Gastrocnemius medialis (tissue), 4 donors: ENCODE measurements around the gene MPP2. TPM values are rescaled to one million over a fixed set of nuclear protein-coding genes. Genes with fewer than 3 reads are reported as not detected.

Experiments used
- ATAC-seq, 2 donors: fragments of 150-250 bp; one replicate each; pipeline ENCODE4 v1.9.1; 2016
- DNase-seq, 2 donors: peaks; one replicate each; pipeline ENCODE4 v3.0.0-alpha.2; 2019
- H3K27ac ChIP-seq, 4 donors: fragments of 200-600 bp; sonication (generic); 1 replicate in 1 of 4; 2 replicates in 3 of 4; pipeline ENCODE4 v1.5.1; 2016 to 2018; ENCODE audit warnings: mild to moderate bottlenecking in 2 of 4, moderate library complexity in 1 of 4
- H3K27me3 ChIP-seq, 3 donors: fragments of 200-600 bp; sonication (generic) in 2 of 3; 1 replicate in 1 of 3; 2 replicates in 2 of 3; pipeline versions ENCODE4 v1.5.1 to v1.6.0; 2016 to 2019; ENCODE audit warnings: mild to moderate bottlenecking in 1 of 3, moderate library complexity in 1 of 3
- H3K36me3 ChIP-seq, 2 donors: fragments of 200-600 bp; sonication (generic) in 1 of 2; one replicate each; pipeline ENCODE4 v1.5.1; 2017 to 2018
- H3K4me1 ChIP-seq, 2 donors: fragments of 200-600 bp; sonication (generic) in 1 of 2; one replicate each; pipeline ENCODE4 v1.5.1; 2016 to 2017; ENCODE audit warnings: mild to moderate bottlenecking in 2 of 2
- H3K4me3 ChIP-seq, 4 donors: fragments of 200-600 bp; sonication (generic) in 3 of 4; 1 replicate in 1 of 4; 2 replicates in 3 of 4; pipeline ENCODE4 v1.5.1; 2016 to 2019; ENCODE audit warnings: mild to moderate bottlenecking in 2 of 4
- H3K9me3 ChIP-seq, 3 donors: fragments of 200-600 bp; sonication (generic) in 2 of 3; 1 replicate in 1 of 3; 2 replicates in 2 of 3; pipeline ENCODE4 v1.5.1; 2016 to 2019
- POLR2A ChIP-seq, 2 donors: fragments of 450-650 bp; IDR thresholded peaks; one replicate each; pipeline ENCODE4 v1.6.1; 2017; ENCODE audit warnings: antibody characterized with exemption in 2 of 2, mild to moderate bottlenecking in 2 of 2, moderate library complexity in 2 of 2
- in situ Hi-C, 4 donors: fragments of 200-750 bp; cut with MboI; loops; one replicate each; pipeline versions ENCODE4 v1.15.0 to v1.8.0; 2017; ENCODE audit warnings: low sequenced_read_pairs in 4 of 4
- intact Hi-C: fragments of 100-400 bp; cut with DNase I; formaldehyde crosslinking; loops from one replicate; pipeline ENCODE4 v1.15.1; 2023; ENCODE audit warnings: low total_unique reads
- total RNA-seq, 4 donors: library from RNA; depleted of rRNA; stranded (reverse); fragments of >200 nt; gene quantifications; one replicate each; pipeline versions ENCODE4 v1.1.0 to v1.2.3, GENCODE V29; 2016
- TF ChIP-seq, protein P1 (sequence below), 5 experiments: fragments of 450-650 bp in 3 of 5; fragments of 200-600 bp in 2 of 5; sonication (generic) in 2 of 5; IDR thresholded peaks in 4 of 5; conservative IDR thresholded peaks in 1 of 5; 1 replicate in 4 of 5; 2 replicates in 1 of 5; pipeline ENCODE4 v1.5.1; 2016 to 2019; ENCODE audit warnings: antibody characterized with exemption in 5 of 5, mild to moderate bottlenecking in 3 of 5, moderate library complexity in 3 of 5

Gene MPP2
- total RNA-seq, 4 donors from 2014 or later, result 0.39 to 3.2 (median 2.0) TPM; not detected in 1

DNA sequence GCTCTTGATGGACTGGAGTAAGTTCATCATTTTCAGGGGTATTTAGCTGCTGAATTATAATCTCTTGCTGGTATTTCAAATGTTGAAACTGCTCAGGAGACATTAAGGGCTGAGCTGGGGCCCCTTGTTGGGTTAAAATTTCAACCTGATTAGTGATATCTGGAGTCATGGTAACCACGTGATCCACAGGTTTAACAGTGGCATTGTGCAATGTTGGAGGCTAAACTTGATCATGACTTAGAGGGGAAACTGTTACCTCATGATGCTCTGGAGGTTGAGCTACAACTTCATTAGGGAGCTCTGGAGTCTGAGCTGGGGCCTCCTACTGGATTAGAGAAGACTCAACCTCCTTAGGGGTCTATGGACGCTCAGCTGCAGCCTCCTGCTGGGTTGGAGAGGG lies 17.2 kb upstream of the MPP2 start:
- intact Hi-C loops (no loop called here), in situ Hi-C loops (loop anchor here in 1 of 4 donors (25.0 kb wide), 1 partner anchor 238 kb away; the partner anchor contains the start of gene ASB16)
- no peak for DNase-seq
- H3K36me3 ChIP-seq, result no peaks in the 10 kb centered on the region
- H3K27ac ChIP-seq, result no peak overlapping the region
- H3K4me3 ChIP-seq, result no peak overlapping the region
- TF ChIP-seq, protein P1, sequence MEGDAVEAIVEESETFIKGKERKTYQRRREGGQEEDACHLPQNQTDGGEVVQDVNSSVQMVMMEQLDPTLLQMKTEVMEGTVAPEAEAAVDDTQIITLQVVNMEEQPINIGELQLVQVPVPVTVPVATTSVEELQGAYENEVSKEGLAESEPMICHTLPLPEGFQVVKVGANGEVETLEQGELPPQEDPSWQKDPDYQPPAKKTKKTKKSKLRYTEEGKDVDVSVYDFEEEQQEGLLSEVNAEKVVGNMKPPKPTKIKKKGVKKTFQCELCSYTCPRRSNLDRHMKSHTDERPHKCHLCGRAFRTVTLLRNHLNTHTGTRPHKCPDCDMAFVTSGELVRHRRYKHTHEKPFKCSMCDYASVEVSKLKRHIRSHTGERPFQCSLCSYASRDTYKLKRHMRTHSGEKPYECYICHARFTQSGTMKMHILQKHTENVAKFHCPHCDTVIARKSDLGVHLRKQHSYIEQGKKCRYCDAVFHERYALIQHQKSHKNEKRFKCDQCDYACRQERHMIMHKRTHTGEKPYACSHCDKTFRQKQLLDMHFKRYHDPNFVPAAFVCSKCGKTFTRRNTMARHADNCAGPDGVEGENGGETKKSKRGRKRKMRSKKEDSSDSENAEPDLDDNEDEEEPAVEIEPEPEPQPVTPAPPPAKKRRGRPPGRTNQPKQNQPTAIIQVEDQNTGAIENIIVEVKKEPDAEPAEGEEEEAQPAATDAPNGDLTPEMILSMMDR (IDR thresholded peaks at IDR 0.05 in 4 of 5, conservative IDR thresholded peaks at IDR 0.05 in 1 of 5), result no peak
- no peak for TF ChIP-seq POLR2A (IDR thresholded peaks at IDR 0.05)
- ATAC-seq, result no peak
- H3K9me3 ChIP-seq, result no peaks in the 10 kb centered on the region
- peaks cover 3 to 8% of the 10 kb centered on the region in 2 donors for H3K4me1 ChIP-seq
- H3K27me3 ChIP-seq, result peaks cover 0 to 19% (median 4%) of the 10 kb centered on the region in 3 donors

DNA sequence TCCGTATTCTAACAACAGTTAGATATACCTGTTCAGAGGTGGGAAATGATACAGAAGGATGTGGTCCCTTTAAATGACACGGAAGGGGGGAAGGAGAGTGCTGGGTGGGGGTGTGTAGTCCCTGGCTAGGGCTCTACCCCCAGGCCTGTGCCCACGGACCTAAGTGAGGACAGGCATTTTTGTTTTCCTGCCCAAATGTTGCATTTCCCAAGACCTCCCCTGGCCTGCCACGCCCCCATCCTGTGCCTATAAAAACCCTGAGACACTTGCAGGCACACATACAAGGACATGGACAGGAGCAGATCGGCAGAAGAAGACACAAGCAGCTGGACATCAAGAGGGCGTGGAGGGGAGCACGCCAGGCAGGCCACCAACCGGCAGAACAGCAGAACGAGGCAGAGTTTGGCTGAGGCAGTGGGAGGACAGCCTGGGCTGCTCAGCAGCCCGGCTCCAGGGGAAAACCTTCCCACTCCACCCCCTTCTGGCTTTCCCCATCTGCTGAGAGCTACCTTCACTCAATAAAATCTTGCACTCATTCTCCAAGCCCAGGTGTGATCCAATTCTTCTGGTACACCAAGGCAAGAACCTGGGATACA lies 13.3 kb upstream of the MPP2 start:
- peaks cover 9 to 19% (median 11%) of the 10 kb centered on the region in 3 donors for H3K27me3 ChIP-seq
- no peak overlapping the region for H3K27ac ChIP-seq
- intact Hi-C loops (no loop called here), in situ Hi-C loops (loop anchor here in 1 of 4 donors (25.0 kb wide), 1 partner anchor 242 kb away; the partner anchor contains the start of gene ASB16)
- TF ChIP-seq POLR2A (IDR thresholded peaks at IDR 0.05), result no peak
- TF ChIP-seq, protein P1 (IDR thresholded peaks at IDR 0.05 in 4 of 5, conservative IDR thresholded peaks at IDR 0.05 in 1 of 5), result no peak
- DNase-seq (no peak), ATAC-seq (no peak)
- H3K4me1 ChIP-seq, result no peaks in the 10 kb centered on the region
- no peak overlapping the region for H3K4me3 ChIP-seq
- no peaks in the 10 kb centered on the region for H3K9me3 ChIP-seq
- H3K36me3 ChIP-seq, result no peaks in the 10 kb centered on the region

DNA sequence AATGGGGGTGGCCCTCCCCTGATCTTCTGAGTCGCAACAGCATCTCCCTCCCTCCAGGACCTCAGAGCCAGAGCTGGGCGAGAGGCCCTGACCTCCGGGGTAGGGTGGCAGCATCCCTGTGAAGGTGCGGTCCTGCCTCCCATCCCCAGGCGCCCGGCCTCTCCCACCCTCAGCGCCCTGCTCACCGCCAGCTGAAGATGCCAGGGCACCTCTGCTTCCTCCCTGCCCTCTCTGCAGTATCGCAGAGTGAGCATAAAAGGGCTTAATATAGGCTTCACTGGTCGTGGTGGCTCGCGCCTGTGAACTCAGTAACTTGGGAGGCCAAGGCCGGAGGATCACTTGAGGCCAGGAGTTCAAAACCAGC lies 10.7 kb upstream of the MPP2 start:
- Histone ChIP-seq H3K9me3 (no peaks in the 10 kb centered on the region), H3K27me3 (peaks cover 9 to 17% (median 11%) of the 10 kb centered on the region in 3 donors), H3K27ac (no peak overlapping the region), H3K4me1 (no peaks in the 10 kb centered on the region), H3K36me3 (no peaks in the 10 kb centered on the region), H3K4me3 (peak overlapping the region in 2 of 4 donors; percentile 39 to 54)
- intact Hi-C loops (no loop called here), in situ Hi-C loops (loop anchor here in 1 of 4 donors (25.0 kb wide), 1 partner anchor 244 kb away; the partner anchor contains the start of gene ASB16)
- DNase-seq (no peak), ATAC-seq (no peak)
- TF ChIP-seq, protein P1 (IDR thresholded peaks at IDR 0.05 in 4 of 5, conservative IDR thresholded peaks at IDR 0.05 in 1 of 5), result peak in 1 of 5 experiments; percentile 3
- TF ChIP-seq POLR2A (IDR thresholded peaks at IDR 0.05), result no peak

DNA sequence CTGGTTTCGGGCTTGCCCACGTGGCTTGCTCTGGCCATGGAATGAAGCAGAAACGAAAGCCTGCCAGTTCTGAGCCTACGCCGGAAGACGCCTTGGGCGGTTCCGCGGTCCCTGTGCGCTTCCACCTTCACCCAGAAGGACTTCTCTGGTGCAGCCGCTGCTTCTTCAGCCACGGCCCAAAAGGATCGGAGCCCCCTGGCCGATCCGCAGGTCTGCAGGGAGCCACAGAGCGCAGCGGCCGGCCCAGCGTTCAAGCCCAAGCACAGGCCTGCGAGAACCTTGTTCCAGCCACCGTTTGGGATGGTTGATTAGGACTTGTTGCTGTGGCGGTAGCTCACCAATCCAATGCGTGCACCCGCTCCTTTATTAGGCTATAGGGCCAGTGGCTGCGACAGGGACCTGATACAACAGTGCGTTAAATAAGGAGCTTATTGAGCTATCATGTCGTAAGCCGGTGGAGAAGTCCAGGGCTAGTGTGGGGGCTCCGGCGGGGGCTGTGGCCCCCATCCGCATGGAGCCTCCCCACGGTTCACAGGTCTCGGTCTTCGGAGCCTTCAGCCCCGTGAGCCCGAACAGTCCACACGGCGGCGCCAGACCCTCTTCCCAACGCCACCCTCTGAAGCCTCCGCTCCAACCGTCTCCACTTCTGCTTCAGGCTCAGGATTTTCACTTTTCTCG lies 10.2 kb upstream of the MPP2 start:
- in situ Hi-C loops, result loop anchor here in 1 of 4 donors (25.0 kb wide), 1 partner anchor 245 kb away; the partner anchor contains the start of gene ASB16
- intact Hi-C loops, result no loop called here

More for the DNA sequence above, 10.2 kb upstream of the MPP2 start:
- no peak for ATAC-seq
- H3K27ac ChIP-seq, result no peak overlapping the region
- no peaks in the 10 kb centered on the region for H3K36me3 ChIP-seq
- DNase-seq, result no peak
- TF ChIP-seq, protein P1 (IDR thresholded peaks at IDR 0.05 in 4 of 5, conservative IDR thresholded peaks at IDR 0.05 in 1 of 5), result peak in 2 of 5 experiments; percentile 21 to 61
- TF ChIP-seq POLR2A (IDR thresholded peaks at IDR 0.05), result no peak
- H3K4me1 ChIP-seq, result no peaks in the 10 kb centered on the region
- H3K27me3 ChIP-seq, result peaks cover 9 to 17% (median 11%) of the 10 kb centered on the region in 3 donors
- peak overlapping the region; percentile 20 to 54 (median 40) for H3K4me3 ChIP-seq
- no peaks in the 10 kb centered on the region for H3K9me3 ChIP-seq
